Endothelial cell of umbilical vein (primary cell): Measurements from ENCODE around the gene NBEAL2. TPM values are rescaled to one million over a fixed set of nuclear protein-coding genes. Genes with fewer than 3 reads are reported as not detected.

ENCODE experiments used
- BruUV-seq: library from RNA; stranded (reverse); fragments of 400-500 nt; replicated peaks from 2 replicates; lab custom pipeline; 2021; lab: Mats Ljungman, UMichigan
- CTCF ChIA-PET: fragments of 300-600, 350-600 bp; sonication (Branson Sonifier 250); formaldehyde crosslinking; loops from one replicate; lab custom pipeline; 2021; ENCODE audit warnings: antibody characterized with exemption, inconsistent platforms; lab: Charles Lee
- POLR2A ChIA-PET: fragments of 300-600, 350-600 bp; sonication (Branson Sonifier 250); formaldehyde crosslinking; loops from one replicate; lab custom pipeline; 2021; ENCODE audit warnings: antibody characterized with exemption, inconsistent platforms; lab: Charles Lee
- DNase-seq: peaks from one replicate; pipeline ENCODE4 v3.0.0-alpha.2; 2011; ENCODE audit warnings: low read depth, low spot score
- FAIRE-seq: peaks from 2 replicates; lab custom pipeline; 2011; peaks lifted over from hg19 to GRCh38; lab: Jason Lieb, UNC
- H2AFZ ChIP-seq: 2 replicates; pipeline ENCODE4 v1.6.0; 2012; ENCODE audit warnings: low read depth, low read length, control low read depth, inconsistent platforms
- H3K27ac ChIP-seq: 2 replicates; pipeline ENCODE4 v1.5.1; 2011; ENCODE audit warnings: low read depth, mild to moderate bottlenecking, control low read depth, low read length, moderate library complexity; ENCODE audit not compliant: insufficient read depth
- H3K27me3 ChIP-seq, 2 experiments: 2 replicates each; pipeline versions ENCODE4 v1.6.0 to v1.6.1; 2011; ENCODE audit warnings: low read length in 2 of 2, mixed read lengths in 1 of 2; ENCODE audit not compliant: control insufficient read depth in 2 of 2, insufficient read depth in 2 of 2
- H3K36me3 ChIP-seq, 2 experiments: 2 replicates in 1 of 2; 3 replicates in 1 of 2; pipeline ENCODE4 v1.5.1; 2011; ENCODE audit warnings: low read length in 2 of 2, mild to moderate bottlenecking in 1 of 2, moderate library complexity in 1 of 2; ENCODE audit not compliant: control insufficient read depth in 2 of 2, insufficient read depth in 2 of 2; ENCODE audit errors: extremely low read depth in 1 of 2
- H3K4me1 ChIP-seq: 3 replicates; pipeline ENCODE4 v1.5.1; 2011; ENCODE audit warnings: mild to moderate bottlenecking, low read length; ENCODE audit not compliant: control insufficient read depth, insufficient read depth; ENCODE audit errors: extremely low read depth
- H3K4me2 ChIP-seq: 2 replicates; pipeline ENCODE4 v1.6.1; 2011; ENCODE audit warnings: low read length, control low read depth, mixed read lengths; ENCODE audit not compliant: insufficient read depth
- H3K4me3 ChIP-seq, 3 experiments: fragments of 200-600 bp in 1 of 3; sonication (generic), shearing (Covaris generic) in 1 of 3; replicated peaks in 1 of 3; 2 replicates each; pipeline ENCODE4 v1.5.1; 2011 to 2016; ENCODE audit warnings: control low read depth in 3 of 3, low read length in 3 of 3, mild to moderate bottlenecking in 2 of 3, inconsistent platforms in 1 of 3, low read depth in 1 of 3, moderate library complexity in 1 of 3; ENCODE audit not compliant: insufficient read depth in 1 of 3
- H3K79me2 ChIP-seq: 2 replicates; pipeline ENCODE4 v1.6.0; 2012; ENCODE audit warnings: low read length, inconsistent platforms; ENCODE audit not compliant: control insufficient read depth, insufficient read depth
- H3K9ac ChIP-seq: replicated peaks from 2 replicates; pipeline ENCODE3; 2011; ENCODE audit warnings: low read length, control low read depth; ENCODE audit not compliant: insufficient read depth; ENCODE audit errors: extremely low read depth
- H3K9me1 ChIP-seq: replicated peaks from 3 replicates; pipeline ENCODE4 v1.6.0; 2011; ENCODE audit warnings: mild to moderate bottlenecking, low read length; ENCODE audit not compliant: control insufficient read depth, insufficient read depth; ENCODE audit errors: extremely low read depth
- H3K9me3 ChIP-seq: replicated peaks from 2 replicates; pipeline ENCODE4 v1.5.1; 2012; ENCODE audit warnings: low read length, inconsistent platforms; ENCODE audit not compliant: control insufficient read depth, insufficient read depth
- H4K20me1 ChIP-seq: replicated peaks from 2 replicates; pipeline ENCODE3; 2011; ENCODE audit warnings: mild to moderate bottlenecking, low read length; ENCODE audit not compliant: control insufficient read depth, insufficient read depth; ENCODE audit errors: extremely low read depth
- FOS ChIP-seq: IDR thresholded peaks from 2 replicates; pipeline ENCODE4 v1.6.1; 2011; ENCODE audit warnings: mild to moderate bottlenecking, low read length, moderate library complexity, borderline replicate concordance; ENCODE audit not compliant: insufficient read depth
- JUN ChIP-seq: IDR thresholded peaks from 2 replicates; pipeline ENCODE4 v1.6.1; 2011; ENCODE audit warnings: borderline replicate concordance, low read depth; ENCODE audit not compliant: insufficient read length, insufficient read depth
- MYC ChIP-seq: IDR thresholded peaks from one replicate; pipeline ENCODE4 v1.6.1; 2011; ENCODE audit warnings: mild to moderate bottlenecking, low read depth, low read length
- POLR2A ChIP-seq: IDR thresholded peaks from 2 replicates; pipeline ENCODE4 v1.6.1; 2012; ENCODE audit warnings: low read depth, mild to moderate bottlenecking, control low read depth, low read length
- dilution Hi-C: fragments of 300-500 bp; cut with MboI; formaldehyde crosslinking; loops from one replicate; pipeline ENCODE4 v1.15.0; 2019; ENCODE audit warnings: low sequenced_read_pairs; ENCODE audit not compliant: extremely low pct_ligation_motif_present
- intact Hi-C: fragments of 100-400 bp; cut with micrococcal nuclease; formaldehyde crosslinking; loops from one replicate; pipeline ENCODE4 v1.10.0; 2022
- polyA plus RNA-seq, 4 experiments: library from polyadenylated mRNA; depleted of rRNA in 3 of 4; stranded (reverse) in 3 of 4; unstranded in 1 of 4; fragments of >200 nt; gene quantifications; 2 replicates each; pipeline versions ENCODE4 v1.2.1 to v1.2.3, GENCODE V29; 2011 to 2012; ENCODE audit warnings: missing spikeins in 1 of 4
- total RNA-seq: library from RNA; stranded (reverse); gene quantifications from 2 replicates; pipeline ENCODE4 v1.2.3, GENCODE V29; 2021

The NBEAL2 gene
- total and polyA plus RNA-seq, 2 donors (not counting 3 experiments of a cell fraction or from before 2014, with no cell fraction given) = 48.0 to 84.7 TPM

DNA sequence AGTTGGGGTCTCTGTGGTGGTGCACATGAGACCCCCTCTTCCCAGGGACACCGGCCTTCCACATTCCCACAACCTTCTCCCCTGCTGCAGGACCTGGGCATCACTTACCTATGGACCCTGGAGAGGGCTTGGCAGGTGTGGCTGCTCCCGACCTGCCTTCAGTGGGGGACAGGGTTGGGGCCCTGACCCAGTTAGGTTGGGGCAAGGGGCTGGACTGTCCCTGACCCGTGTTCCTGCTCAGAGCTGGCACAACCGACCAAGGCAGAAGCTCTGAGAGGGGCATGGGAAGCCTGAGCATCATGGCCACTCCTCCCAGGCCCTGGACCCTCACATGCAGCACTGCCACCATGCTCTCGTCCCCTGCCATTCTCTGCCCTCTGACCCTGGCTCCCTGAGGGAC, 6.1 kb downstream of the NBEAL2 start:
- peaks cover 45% of the 10 kb centered on the region for H3K79me2 ChIP-seq
- H3K4me1 ChIP-seq = peaks cover 33% of the 10 kb centered on the region
- BruUV-seq = no TSS peak
- H3K27me3 ChIP-seq = no peaks in the 10 kb centered on the region
- no peak overlapping the region for H3K4me3 ChIP-seq
- H3K4me2 ChIP-seq = no peak overlapping the region
- DNase-seq (no peak), FAIRE-seq (no peak)
- no peak overlapping the region for H3K9ac ChIP-seq
- ChIA-PET POLR2A (no interaction called here), CTCF (interaction anchor here (1.0 kb wide), 1 partner anchor 76 kb away, joined by 3 read pairs; no protein-coding TSS in a partner anchor)
- no peak overlapping the region for H2AFZ ChIP-seq
- H3K9me1 ChIP-seq = no peaks in the 10 kb centered on the region
- dilution Hi-C loops = no loop called here
- peaks cover 3 to 5% of the 10 kb centered on the region in 2 experiments for H3K36me3 ChIP-seq
- TF ChIP-seq JUN = no peak
- no peak for TF ChIP-seq POLR2A
- no peak for TF ChIP-seq FOS
- TF ChIP-seq MYC = no peak
- no peaks in the 10 kb centered on the region for H3K9me3 ChIP-seq
- H3K27ac ChIP-seq = no peak overlapping the region
- no peaks in the 10 kb centered on the region for H4K20me1 ChIP-seq
- intact Hi-C loops = no loop called here

- H3K4me3 ChIP-seq = no peak overlapping the region
- BruUV-seq = no TSS peak
- POLR2A ChIA-PET = no interaction called here
- CTCF ChIA-PET = interaction anchor here (1.0 kb wide), 1 partner anchor 76 kb away, joined by 3 read pairs; no protein-coding TSS in a partner anchor
- FAIRE-seq (no peak), DNase-seq (no peak)
- H3K4me2 ChIP-seq = no peak overlapping the region
- no peak overlapping the region for H2AFZ ChIP-seq
- H3K9me1 ChIP-seq = no peaks in the 10 kb centered on the region
- H3K79me2 ChIP-seq = peaks cover 41% of the 10 kb centered on the region
- no peaks in the 10 kb centered on the region for H3K9me3 ChIP-seq
- H3K36me3 ChIP-seq = peaks cover 3 to 5% of the 10 kb centered on the region in 2 experiments
- intact Hi-C loops = no loop called here
- no peak overlapping the region for H3K9ac ChIP-seq
- TF ChIP-seq MYC = no peak
- H4K20me1 ChIP-seq = no peaks in the 10 kb centered on the region
- dilution Hi-C loops = no loop called here
- H3K27me3 ChIP-seq = no peaks in the 10 kb centered on the region
- no peak overlapping the region for H3K27ac ChIP-seq
- H3K4me1 ChIP-seq = peaks cover 29% of the 10 kb centered on the region
These were observed 6.7 kb downstream of the NBEAL2 start for GRCh38 chr3:46986055-46986730.
